Endothelial cell of umbilical vein (primary cell): ENCODE data around the gene IRF2. TPM values are rescaled to one million over a fixed set of nuclear protein-coding genes. Genes with fewer than 3 reads are reported as not detected.
A peak's percentile ranks its signal among the peaks of the same experiment; 100 is the strongest.

Experiments used
- BruUV-seq: library from RNA; stranded (reverse); fragments of 400-500 nt; replicated peaks from 2 replicates; lab custom pipeline; 2021; lab: Mats Ljungman, UMichigan
- CTCF ChIA-PET: fragments of 300-600, 350-600 bp; sonication (Branson Sonifier 250); formaldehyde crosslinking; loops from one replicate; lab custom pipeline; 2021; ENCODE audit warnings: antibody characterized with exemption, inconsistent platforms; lab: Charles Lee
- POLR2A ChIA-PET: fragments of 300-600, 350-600 bp; sonication (Branson Sonifier 250); formaldehyde crosslinking; loops from one replicate; lab custom pipeline; 2021; ENCODE audit warnings: antibody characterized with exemption, inconsistent platforms; lab: Charles Lee
- DNase-seq: peaks from one replicate; pipeline ENCODE4 v3.0.0-alpha.2; 2011; ENCODE audit warnings: low read depth, low spot score
- FAIRE-seq: peaks from 2 replicates; lab custom pipeline; 2011; peaks lifted over from hg19 to GRCh38; lab: Jason Lieb, UNC
- H2AFZ ChIP-seq: 2 replicates; pipeline ENCODE4 v1.6.0; 2012; ENCODE audit warnings: low read depth, low read length, control low read depth, inconsistent platforms
- H3K27ac ChIP-seq: 2 replicates; pipeline ENCODE4 v1.5.1; 2011; ENCODE audit warnings: low read depth, mild to moderate bottlenecking, control low read depth, low read length, moderate library complexity; ENCODE audit not compliant: insufficient read depth
- H3K27me3 ChIP-seq, 2 experiments: 2 replicates each; pipeline versions ENCODE4 v1.6.0 to v1.6.1; 2011; ENCODE audit warnings: low read length in 2 of 2, mixed read lengths in 1 of 2; ENCODE audit not compliant: control insufficient read depth in 2 of 2, insufficient read depth in 2 of 2
- H3K36me3 ChIP-seq, 2 experiments: 2 replicates in 1 of 2; 3 replicates in 1 of 2; pipeline ENCODE4 v1.5.1; 2011; ENCODE audit warnings: low read length in 2 of 2, mild to moderate bottlenecking in 1 of 2, moderate library complexity in 1 of 2; ENCODE audit not compliant: control insufficient read depth in 2 of 2, insufficient read depth in 2 of 2; ENCODE audit errors: extremely low read depth in 1 of 2
- H3K4me1 ChIP-seq: 3 replicates; pipeline ENCODE4 v1.5.1; 2011; ENCODE audit warnings: mild to moderate bottlenecking, low read length; ENCODE audit not compliant: control insufficient read depth, insufficient read depth; ENCODE audit errors: extremely low read depth
- H3K4me2 ChIP-seq: 2 replicates; pipeline ENCODE4 v1.6.1; 2011; ENCODE audit warnings: low read length, control low read depth, mixed read lengths; ENCODE audit not compliant: insufficient read depth
- H3K4me3 ChIP-seq, 3 experiments: fragments of 200-600 bp in 1 of 3; sonication (generic), shearing (Covaris generic) in 1 of 3; replicated peaks in 1 of 3; 2 replicates each; pipeline ENCODE4 v1.5.1; 2011 to 2016; ENCODE audit warnings: control low read depth in 3 of 3, low read length in 3 of 3, mild to moderate bottlenecking in 2 of 3, inconsistent platforms in 1 of 3, low read depth in 1 of 3, moderate library complexity in 1 of 3; ENCODE audit not compliant: insufficient read depth in 1 of 3
- H3K79me2 ChIP-seq: 2 replicates; pipeline ENCODE4 v1.6.0; 2012; ENCODE audit warnings: low read length, inconsistent platforms; ENCODE audit not compliant: control insufficient read depth, insufficient read depth
- H3K9ac ChIP-seq: replicated peaks from 2 replicates; pipeline ENCODE3; 2011; ENCODE audit warnings: low read length, control low read depth; ENCODE audit not compliant: insufficient read depth; ENCODE audit errors: extremely low read depth
- H3K9me1 ChIP-seq: replicated peaks from 3 replicates; pipeline ENCODE4 v1.6.0; 2011; ENCODE audit warnings: mild to moderate bottlenecking, low read length; ENCODE audit not compliant: control insufficient read depth, insufficient read depth; ENCODE audit errors: extremely low read depth
- H3K9me3 ChIP-seq: replicated peaks from 2 replicates; pipeline ENCODE4 v1.5.1; 2012; ENCODE audit warnings: low read length, inconsistent platforms; ENCODE audit not compliant: control insufficient read depth, insufficient read depth
- H4K20me1 ChIP-seq: replicated peaks from 2 replicates; pipeline ENCODE3; 2011; ENCODE audit warnings: mild to moderate bottlenecking, low read length; ENCODE audit not compliant: control insufficient read depth, insufficient read depth; ENCODE audit errors: extremely low read depth
- CTCF ChIP-seq, 2 donors: IDR thresholded peaks; 1 replicate in 1 of 2; 2 replicates in 1 of 2; pipeline ENCODE4 v1.5.1; 2011; ENCODE audit warnings: low read length in 2 of 2, mild to moderate bottlenecking in 2 of 2, moderate library complexity in 2 of 2, control low read depth in 1 of 2, inconsistent platforms in 1 of 2, low read depth in 1 of 2; ENCODE audit not compliant: insufficient read depth in 1 of 2; ENCODE audit errors: extremely low read depth in 1 of 2
- EZH2 ChIP-seq: IDR thresholded peaks from 2 replicates; pipeline ENCODE4 v1.6.1; 2012; ENCODE audit warnings: borderline replicate concordance, low read depth, mild to moderate bottlenecking, moderate library complexity, low read length, inconsistent platforms; ENCODE audit not compliant: severe bottlenecking
- FOS ChIP-seq: IDR thresholded peaks from 2 replicates; pipeline ENCODE4 v1.6.1; 2011; ENCODE audit warnings: mild to moderate bottlenecking, low read length, moderate library complexity, borderline replicate concordance; ENCODE audit not compliant: insufficient read depth
- GATA2 ChIP-seq: IDR thresholded peaks from 2 replicates; pipeline ENCODE4 v1.7.0; 2011; ENCODE audit warnings: low read depth, mild to moderate bottlenecking, moderate library complexity, mixed read lengths, low read length; ENCODE audit not compliant: insufficient read length, insufficient read depth
- JUN ChIP-seq: IDR thresholded peaks from 2 replicates; pipeline ENCODE4 v1.6.1; 2011; ENCODE audit warnings: borderline replicate concordance, low read depth; ENCODE audit not compliant: insufficient read length, insufficient read depth
- MAX ChIP-seq: IDR thresholded peaks from 2 replicates; pipeline ENCODE4 v1.6.1; 2011; ENCODE audit not compliant: insufficient read depth, insufficient read length
- MYC ChIP-seq: IDR thresholded peaks from one replicate; pipeline ENCODE4 v1.6.1; 2011; ENCODE audit warnings: mild to moderate bottlenecking, low read depth, low read length
- POLR2A ChIP-seq: IDR thresholded peaks from 2 replicates; pipeline ENCODE4 v1.6.1; 2012; ENCODE audit warnings: low read depth, mild to moderate bottlenecking, control low read depth, low read length
- POLR2AphosphoS5 ChIP-seq: IDR thresholded peaks from 2 replicates; pipeline ENCODE4 v1.6.1; 2012; ENCODE audit warnings: low read depth, mild to moderate bottlenecking, control low read depth, low read length, moderate library complexity; ENCODE audit not compliant: insufficient read depth
- dilution Hi-C: fragments of 300-500 bp; cut with MboI; formaldehyde crosslinking; loops from one replicate; pipeline ENCODE4 v1.15.0; 2019; ENCODE audit warnings: low sequenced_read_pairs; ENCODE audit not compliant: extremely low pct_ligation_motif_present
- intact Hi-C: fragments of 100-400 bp; cut with micrococcal nuclease; formaldehyde crosslinking; loops from one replicate; pipeline ENCODE4 v1.10.0; 2022
- polyA plus RNA-seq, 4 experiments: library from polyadenylated mRNA; depleted of rRNA in 3 of 4; stranded (reverse) in 3 of 4; unstranded in 1 of 4; fragments of >200 nt; gene quantifications; 2 replicates each; pipeline versions ENCODE4 v1.2.1 to v1.2.3, GENCODE V29; 2011 to 2012; ENCODE audit warnings: missing spikeins in 1 of 4
- total RNA-seq: library from RNA; stranded (reverse); gene quantifications from 2 replicates; pipeline ENCODE4 v1.2.3, GENCODE V29; 2021

Gene IRF2
- total and polyA plus RNA-seq, 2 donors (not counting 3 experiments of a cell fraction or from before 2014, with no cell fraction given) = 26.9 to 27.6 TPM

GRCh38 chr4:184355111-184355604 is 119.2 kb downstream of the IRF2 start:
- dilution Hi-C loops = no loop called here
- BruUV-seq = no TSS peak

More at GRCh38 chr4:184355111-184355604, 119.2 kb downstream of the IRF2 start:
- peak; percentile 98 for DNase-seq
- intact Hi-C loops = loop anchor here (1.0 kb wide), 7 partner anchors 16 to 183 kb away; partner anchors contain the start of gene IRF2
- no peaks in the 10 kb centered on the region for H3K36me3 ChIP-seq
- H3K4me3 ChIP-seq = no peak overlapping the region
- H3K9me3 ChIP-seq = no peaks in the 10 kb centered on the region
- peak overlapping the region; percentile 72 for H3K27ac ChIP-seq
- TF ChIP-seq EZH2 (no peak), GATA2 (peak; percentile 63), POLR2AphosphoS5 (peak; percentile 98), JUN (peak; percentile 87), POLR2A (peak; percentile 73), MYC (peak; percentile 96), MAX (no peak), FOS (peak; percentile 95), CTCF (IDR thresholded peaks at IDR 0.05; ENCODE audit: extremely low read depth in 1 of 2, insufficient read depth in 1 of 2, low read depth in 1 of 2, low read length in 2 of 2) (no peak)
- no peaks in the 10 kb centered on the region for H3K9me1 ChIP-seq
- no peaks in the 10 kb centered on the region for H4K20me1 ChIP-seq
- peak; percentile 99 for FAIRE-seq
- ChIA-PET POLR2A (no interaction called here), CTCF (interaction anchor here (0.5 to 1.2 kb wide), 4 partner anchors 11 to 91 kb away, joined by 3 read pairs; no protein-coding TSS in a partner anchor)
- H2AFZ ChIP-seq = peak overlapping the region; percentile 60
- H3K79me2 ChIP-seq = no peaks in the 10 kb centered on the region
- H3K27me3 ChIP-seq = no peaks in the 10 kb centered on the region
- H3K4me2 ChIP-seq = peak overlapping the region; percentile 76
- H3K9ac ChIP-seq = peak overlapping the region; percentile 36
- peaks cover 13% of the 10 kb centered on the region for H3K4me1 ChIP-seq
